Stimulated activated CD8-positive, alpha-beta memory T cell treated with anti-CD3 and anti-CD28 coated beads, Interleukin-12 subunit alpha, Interleukin-12 subunit beta, amount 100 ng/mL, for 24 hours (primary cell): ENCODE data around the gene SLC37A1.
"Not testable (repeated sequence)": the region's sequence is repeated elsewhere in the genome, so short reads cannot be mapped to it uniquely, and the experiment has no call there.

Experiments
- DNase-seq: peaks from one replicate; pipeline ENCODE4 v3.0.0-alpha.2; 2020; ENCODE audit errors: extremely low read depth

The SLC37A1 gene

DNA sequence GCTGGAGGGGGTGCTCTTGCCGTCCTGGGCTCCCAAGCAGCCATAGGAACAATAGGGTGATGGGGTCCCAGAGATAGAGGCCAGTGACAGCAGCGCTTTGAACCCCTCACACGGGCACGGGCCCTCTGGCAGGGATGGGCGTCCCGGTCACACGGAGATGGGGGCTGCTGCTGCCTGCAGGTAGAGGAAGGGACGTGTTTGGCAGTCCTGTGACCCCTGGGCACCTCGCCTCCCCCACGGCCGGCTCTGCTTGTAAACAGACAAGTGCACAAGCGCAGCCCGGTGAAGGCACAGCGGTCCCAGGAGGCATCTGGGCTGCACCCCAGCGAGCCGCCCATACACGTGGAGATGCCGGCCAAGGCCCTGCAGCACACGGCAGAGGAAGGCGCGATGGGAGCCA lies 103.3 kb downstream of the SLC37A1 start:
- no peak for DNase-seq

DNA sequence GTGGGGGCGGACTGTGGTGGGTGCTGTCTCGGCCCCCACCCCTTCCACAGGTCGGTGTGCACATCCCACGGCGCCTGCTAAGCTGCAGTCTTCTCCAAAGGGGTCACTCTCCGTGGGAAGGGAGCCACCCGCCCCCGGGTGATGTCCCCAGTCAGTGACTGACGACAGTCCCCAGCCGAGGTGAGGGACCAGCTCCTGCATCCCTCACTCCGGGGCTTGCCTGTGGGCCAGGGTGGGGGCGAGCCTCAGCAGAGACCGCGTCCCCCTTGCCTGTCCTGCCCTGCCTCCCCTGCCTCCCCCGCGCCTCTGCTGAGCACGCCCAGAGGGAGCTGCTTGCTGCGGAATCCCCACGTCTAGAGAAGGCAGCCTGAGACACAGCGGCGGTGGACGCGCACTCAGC lies 103.8 kb downstream of the SLC37A1 start:
- no peak for DNase-seq

DNA sequence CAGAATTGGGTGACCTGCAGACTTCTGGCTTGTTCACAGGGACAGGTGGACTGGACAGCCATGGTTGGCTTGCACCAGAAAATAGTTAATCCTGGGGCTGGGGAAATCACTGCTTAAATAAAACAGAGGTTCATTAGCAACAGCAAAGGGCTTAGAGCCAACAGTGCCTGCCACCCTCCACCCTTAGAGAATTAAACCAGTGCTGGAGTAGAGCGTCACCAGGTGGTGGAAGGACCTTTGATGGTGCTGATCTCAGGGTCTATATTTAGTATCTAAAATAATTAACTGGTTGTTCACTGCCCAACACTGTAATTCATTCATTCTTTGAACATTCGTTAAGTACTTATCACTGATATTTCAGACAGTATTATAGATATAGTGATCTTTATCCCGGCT lies 105.1 kb downstream of the SLC37A1 start:
- no peak for DNase-seq

- no peak for DNase-seq
Measured at GRCh38 chr21:42619166-42619565, 105.5 kb downstream of the SLC37A1 start.

DNA sequence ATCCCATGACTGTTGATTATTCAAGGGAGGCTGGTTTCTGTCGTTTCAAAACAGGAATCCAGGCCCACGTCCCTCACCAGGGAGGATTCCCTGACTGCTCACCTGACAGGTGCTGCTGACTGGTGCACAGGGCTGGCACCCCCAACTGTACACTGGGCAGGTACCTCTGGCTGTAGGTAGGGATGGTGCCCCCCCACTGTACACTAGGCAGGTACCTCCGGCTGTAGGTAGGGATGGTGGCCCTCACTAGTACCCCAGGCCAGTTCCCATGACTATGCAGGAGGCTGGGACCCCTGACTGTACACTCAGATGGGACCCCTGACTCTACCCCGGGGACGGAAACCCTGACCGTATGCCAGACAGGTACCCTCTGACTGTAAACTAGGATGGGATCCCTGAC lies 106.2 kb downstream of the SLC37A1 start:
- no peak for DNase-seq

- DNase-seq = no peak
Measured at GRCh38 chr21:42621166-42621818, 107.6 kb downstream of the SLC37A1 start.

DNA sequence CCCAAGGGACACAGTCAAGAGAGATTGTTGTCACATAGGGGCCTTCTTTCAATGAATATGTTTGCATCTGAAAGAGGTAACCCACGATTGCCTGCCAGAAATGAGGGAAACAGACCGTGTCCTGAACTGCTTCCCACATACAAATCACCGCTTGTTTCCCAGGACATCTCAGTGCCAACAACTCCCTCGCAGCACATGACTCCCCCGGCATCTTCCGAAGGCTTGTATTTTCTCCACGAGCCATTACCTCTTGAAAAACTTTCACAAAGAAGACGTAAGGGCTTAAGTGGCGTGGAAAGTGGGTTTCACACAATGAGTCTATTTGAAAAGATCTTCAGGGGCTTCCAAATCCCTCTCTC lies 108.1 kb downstream of the SLC37A1 start:
- DNase-seq = no peak

DNA sequence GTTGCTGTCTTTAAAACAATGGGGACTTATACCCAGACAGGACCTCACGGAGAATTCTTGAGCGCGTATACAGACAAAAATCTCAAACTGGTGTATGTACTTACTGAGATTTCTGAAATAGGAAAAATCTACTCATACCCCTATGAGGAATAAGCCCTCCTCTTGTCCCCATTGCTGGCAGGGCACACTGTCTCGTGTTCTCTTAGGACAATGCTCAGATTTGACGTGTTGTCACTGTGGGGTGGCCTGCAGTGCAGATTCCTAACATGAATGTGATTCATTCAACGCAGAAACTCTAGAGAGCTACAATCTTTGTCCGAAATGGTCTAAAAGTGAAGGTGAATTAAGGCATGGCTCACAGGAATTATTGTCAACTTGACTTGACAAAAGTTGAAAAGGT lies 108.6 kb downstream of the SLC37A1 start:
- no peak for DNase-seq

- no peak for DNase-seq
Measured at GRCh38 chr21:42623694-42624093, 110.0 kb downstream of the SLC37A1 start.

DNA sequence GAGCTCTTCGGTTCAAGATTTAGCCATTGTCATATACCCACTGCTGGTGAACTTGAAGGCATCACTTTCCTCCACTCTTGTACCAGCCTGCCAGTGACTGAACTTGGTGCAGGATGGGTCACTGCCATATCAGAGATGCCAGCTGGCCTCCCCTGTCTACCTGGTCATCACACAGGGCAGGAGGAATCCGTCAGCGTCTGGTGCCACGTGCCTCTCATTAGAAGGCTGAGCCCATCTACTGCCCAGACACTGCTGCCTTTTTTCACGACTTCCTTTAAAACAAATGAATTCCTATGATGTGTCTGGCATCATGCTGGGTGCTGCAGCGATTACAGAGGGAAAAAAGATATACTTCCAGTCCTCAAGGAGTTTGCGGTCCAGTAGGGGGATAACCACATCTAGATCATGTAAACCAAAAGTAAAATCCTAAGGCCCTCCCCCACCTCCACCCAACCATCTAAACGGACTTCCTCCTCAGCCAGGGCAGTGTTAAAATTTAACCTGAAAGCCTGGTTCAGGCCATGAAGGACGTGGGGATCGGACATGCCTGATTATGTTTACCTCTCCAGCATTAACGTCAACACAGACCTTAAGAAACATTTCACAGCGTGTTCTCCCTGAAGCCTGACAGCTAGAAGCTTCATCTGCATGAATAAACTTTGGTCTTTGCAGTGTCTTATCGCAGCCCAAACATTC lies 110.6 kb downstream of the SLC37A1 start:
- no peak for DNase-seq

DNA sequence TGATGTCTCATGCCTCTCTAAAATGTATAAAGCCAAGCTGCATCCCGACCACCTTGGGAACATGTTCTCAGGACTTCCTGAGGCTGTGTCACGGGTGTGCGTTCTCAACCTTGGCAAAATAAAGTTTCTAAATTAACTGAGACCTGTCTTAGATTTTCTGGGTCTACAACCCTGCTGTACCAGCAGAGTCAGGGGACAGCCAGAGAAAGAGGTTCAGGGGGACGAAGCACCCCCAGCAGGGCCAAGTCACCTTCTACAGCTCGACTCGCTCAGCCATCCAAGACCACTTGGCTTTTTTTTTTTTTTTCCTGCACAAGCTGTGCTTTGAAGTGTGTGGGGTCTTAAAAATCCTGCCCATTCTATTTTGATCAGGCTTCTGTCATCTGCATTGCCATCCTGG lies 111.3 kb downstream of the SLC37A1 start:
- no peak for DNase-seq

GRCh38 chr21:42626171-42626570 lies 112.5 kb downstream of the SLC37A1 start:
- no peak for DNase-seq

DNA sequence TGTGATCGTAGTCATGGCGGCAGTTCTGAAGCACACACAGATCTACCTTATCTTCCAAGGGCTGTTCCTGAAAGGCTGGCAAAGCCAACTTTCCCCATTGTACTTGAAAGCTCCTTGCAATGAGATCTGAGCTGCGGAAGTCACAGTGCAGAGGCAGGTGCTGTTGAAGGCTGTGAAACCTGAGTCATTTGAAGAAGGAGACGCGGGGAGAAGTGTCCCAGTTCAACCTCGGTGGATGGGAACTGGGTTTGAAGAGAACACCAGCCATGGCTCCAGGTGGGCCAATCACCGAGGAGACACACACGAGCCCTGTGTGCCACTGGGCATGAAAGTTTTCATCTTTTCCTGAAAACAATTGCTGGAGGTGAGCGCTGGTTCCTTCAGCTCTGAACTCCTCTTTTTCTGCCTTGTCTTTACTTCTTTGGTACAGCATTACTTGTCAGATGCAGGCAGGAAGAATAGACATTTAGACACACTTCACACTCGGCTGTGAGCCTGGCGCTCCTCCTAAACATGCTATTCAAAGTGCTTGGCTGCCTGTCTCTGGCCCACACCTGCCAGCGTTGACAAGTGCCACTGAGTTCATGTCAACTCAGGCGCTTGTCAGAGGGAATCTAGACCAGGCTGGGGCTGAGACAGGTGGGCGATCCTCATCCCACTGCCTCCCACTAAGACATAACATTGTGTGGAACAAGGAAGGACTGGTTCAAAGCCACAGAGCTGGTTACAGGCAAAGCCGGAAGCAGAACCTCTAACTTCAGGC lies 114.1 kb downstream of the SLC37A1 start:
- DNase-seq = no peak

DNA sequence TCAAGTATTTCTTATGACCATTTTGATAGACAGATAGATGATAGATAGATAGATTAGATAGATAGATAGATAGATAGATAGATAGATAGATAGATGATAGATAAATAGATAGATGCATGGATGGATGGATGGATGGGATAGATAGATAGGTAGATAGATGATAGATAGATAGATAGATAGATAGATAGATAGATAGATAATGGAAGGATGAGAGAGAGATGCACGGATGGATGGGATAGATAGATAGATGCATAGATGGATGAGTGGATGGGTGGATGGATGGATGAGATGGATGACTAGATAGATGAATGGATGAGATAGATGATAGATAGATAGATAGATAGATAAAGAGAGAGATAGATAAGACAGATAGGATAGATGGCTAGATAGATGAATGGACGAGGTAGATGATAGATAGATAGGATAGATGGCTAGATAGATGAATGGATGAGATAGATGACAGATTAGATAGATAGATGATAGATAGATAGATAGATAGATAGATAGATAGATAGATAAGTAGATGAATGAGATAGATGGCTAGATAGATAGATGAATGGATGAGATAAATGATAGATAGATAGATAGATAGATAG lies 114.9 kb downstream of the SLC37A1 start:
- DNase-seq = not testable (repeated sequence)

GRCh38 chr21:42629933-42630589 lies 116.4 kb downstream of the SLC37A1 start:
- no peak for DNase-seq

DNA sequence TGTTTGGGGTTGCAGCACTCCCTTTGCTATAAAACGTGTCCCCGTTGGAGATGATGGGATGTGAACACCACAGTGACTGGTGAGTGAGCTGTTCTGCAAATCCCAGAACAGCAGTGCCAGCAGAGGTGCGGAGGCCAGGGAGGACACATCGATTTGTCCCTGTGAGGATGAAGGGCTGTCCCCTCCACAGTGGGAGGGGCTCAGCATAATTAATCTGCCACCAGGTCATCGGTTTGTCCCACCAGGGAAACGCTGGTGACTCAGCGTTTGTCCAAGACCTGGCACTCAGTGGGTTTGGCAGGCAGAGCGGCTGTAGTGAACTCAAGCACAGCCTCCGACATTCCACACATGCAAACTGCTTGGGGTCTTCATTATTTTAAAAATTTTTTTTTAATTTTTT lies 117.0 kb downstream of the SLC37A1 start:
- no peak for DNase-seq
